Tibial nerve (tissue), 3 donors: Measurements from ENCODE around the gene SLC8B1.

Experiments used
- CTCF ChIP-seq, 5 experiments: fragments of 200-600 bp in 3 of 5; fragments of 450-650 bp in 2 of 5; sonication (generic) in 3 of 5; IDR thresholded peaks; one replicate each; pipeline ENCODE4 v1.5.1; 2016 to 2019; ENCODE audit warnings: antibody characterized with exemption in 5 of 5, mild to moderate bottlenecking in 3 of 5, moderate library complexity in 2 of 5
- POLR2A ChIP-seq, 2 donors: fragments of 450-650 bp; IDR thresholded peaks; one replicate each; pipeline ENCODE4 v1.6.1; 2017; ENCODE audit warnings: antibody characterized with exemption in 2 of 2, mild to moderate bottlenecking in 2 of 2, moderate library complexity in 2 of 2

- TF ChIP-seq CTCF (IDR thresholded peaks at IDR 0.05), result no peak
- no peak for TF ChIP-seq POLR2A (IDR thresholded peaks at IDR 0.05)
These were observed 72.2 kb downstream of the SLC8B1 start for GRCh38 chr12:113262710-113263109.
